Lung (tissue), 12 donors: Measurements from ENCODE around the gene STK25. TPM values are rescaled to one million over a fixed set of nuclear protein-coding genes. Genes with fewer than 3 reads are reported as not detected.
A peak's percentile ranks its signal among the peaks of the same experiment; 100 is the strongest.

Experiments used
- ATAC-seq: fragments of 200-7000 bp; cut with Tn5 transposase; one replicate; pipeline ENCODE4 v1.9.1; 2020; ENCODE audit warnings: moderate number of reproducible peaks; ENCODE audit not compliant: insufficient read depth, low FRiP score
- DNase-seq, 3 donors: peaks; one replicate each; pipeline ENCODE4 v3.0.0-alpha.2; 2013 to 2017
- H3K27ac ChIP-seq, 2 donors: one replicate each; pipeline ENCODE4 v1.5.1; 2013; ENCODE audit warnings: mild to moderate bottlenecking in 2 of 2, moderate library complexity in 2 of 2, control low read depth in 1 of 2, inconsistent platforms in 1 of 2, low read depth in 1 of 2, low read length in 1 of 2
- H3K27me3 ChIP-seq, 3 donors: one replicate each; pipeline ENCODE4 v1.5.1; 2013; ENCODE audit warnings: low read length in 2 of 3; ENCODE audit not compliant: control insufficient read depth in 3 of 3, insufficient read depth in 3 of 3
- H3K36me3 ChIP-seq, 4 donors: one replicate each; pipeline ENCODE4 v1.5.1; 2013; ENCODE audit warnings: low read length in 4 of 4, mild to moderate bottlenecking in 1 of 4, moderate library complexity in 1 of 4; ENCODE audit not compliant: control insufficient read depth in 4 of 4, insufficient read depth in 4 of 4
- H3K4me1 ChIP-seq, 5 donors: one replicate each; pipeline ENCODE4 v1.5.1; 2013; ENCODE audit warnings: low read length in 5 of 5, mild to moderate bottlenecking in 2 of 5, moderate library complexity in 1 of 5; ENCODE audit not compliant: control insufficient read depth in 5 of 5, insufficient read depth in 5 of 5
- H3K4me3 ChIP-seq: one replicate; pipeline ENCODE4 v1.5.1; 2013; ENCODE audit warnings: mild to moderate bottlenecking, control low read depth, moderate library complexity
- H3K9ac ChIP-seq, 2 donors: one replicate each; pipeline ENCODE4 v1.5.1; 2013; ENCODE audit warnings: low read length in 2 of 2, control low read depth in 1 of 2; ENCODE audit not compliant: insufficient read depth in 1 of 2
- H3K9me3 ChIP-seq, 4 donors: one replicate each; pipeline ENCODE4 v1.5.1; 2013; ENCODE audit warnings: low read length in 3 of 4, mild to moderate bottlenecking in 1 of 4, moderate library complexity in 1 of 4; ENCODE audit not compliant: control insufficient read depth in 4 of 4, insufficient read depth in 3 of 4
- CTCF ChIP-seq: IDR thresholded peaks from 2 replicates; pipeline ENCODE4 v1.5.1; 2012; ENCODE audit warnings: mild to moderate bottlenecking; ENCODE audit errors: control extremely low read depth, extremely low read depth
- WGBS, 2 donors: extraction: QIAGEN DNeasy Blood & Tissue Kit; methylation state at CpG; one replicate each; pipeline ENCODE4 v1.1.7; 2013; 5-methylcytosine and 5-hydroxymethylcytosine counted together
- polyA plus RNA-seq, 2 donors: library from polyadenylated mRNA; stranded (reverse); fragments of 200-250 nt; gene quantifications; one replicate each; pipeline ENCODE4 v1.2.1, GENCODE V29; 2013
- total RNA-seq, 2 donors: library from RNA; depleted of rRNA in 1 of 2; stranded (reverse); fragments of >200 nt in 1 of 2; gene quantifications; one replicate each; pipeline ENCODE4 v1.2.1, GENCODE V29; 2014 to 2021
- donor health status: control.
- donor health status: control.
- donor health status: Bipolar disorder and iron deficiency.
- donor health status: healthy.
- donor health status: DM: yes; HTN: yes; CAD: no.

STK25 gene
- total and polyA plus RNA-seq, 4 donors, result 126 to 182 (median 136) TPM

- Histone ChIP-seq H3K27ac (no peak overlapping the region), H3K9me3 (peaks cover 0 to 3% (median 0%) of the 10 kb centered on the region in 4 donors), H3K9ac (no peak overlapping the region), H3K27me3 (peaks cover 0 to 3% (median 0%) of the 10 kb centered on the region in 3 donors), H3K36me3 (no peaks in the 10 kb centered on the region), H3K4me3 (no peak overlapping the region), H3K4me1 (peaks cover 0 to 62% (median 31%) of the 10 kb centered on the region in 5 donors)
- whole genome bisulfite sequencing, 2 donors, result 88 to 89% methylated on average over 3 of the region's 3 CpGs
- DNase-seq (no peak), ATAC-seq (no peak)
- TF ChIP-seq CTCF, result no peak
Measured at GRCh38 chr2:241548451-241548835, 40.1 kb upstream of the STK25 start.

- WGBS, 2 donors, result 89 to 93% methylated on average over 16 of the region's 16 CpGs
- H3K36me3 ChIP-seq, result no peaks in the 10 kb centered on the region
- H3K4me3 ChIP-seq, result no peak overlapping the region
- no peak overlapping the region for H3K9ac ChIP-seq
- H3K27me3 ChIP-seq, result peaks cover 0 to 3% (median 0%) of the 10 kb centered on the region in 3 donors
- no peak for TF ChIP-seq CTCF
- no peak overlapping the region for H3K27ac ChIP-seq
- peaks cover 0 to 3% (median 0%) of the 10 kb centered on the region in 4 donors for H3K9me3 ChIP-seq
- peaks cover 0 to 62% (median 31%) of the 10 kb centered on the region in 5 donors for H3K4me1 ChIP-seq
- ATAC-seq (no peak), DNase-seq (no peak)
Measured at GRCh38 chr2:241547781-241548450, 39.5 kb upstream of the STK25 start.

GRCh38 chr2:241546771-241547498 lies 38.6 kb upstream of the STK25 start:
- peaks cover 0 to 3% (median 0%) of the 10 kb centered on the region in 4 donors for H3K9me3 ChIP-seq
- TF ChIP-seq CTCF, result no peak
- WGBS, 2 donors, result 23 to 34% methylated on average over 25 of the region's 25 CpGs
- no peak overlapping the region for H3K27ac ChIP-seq
- H3K4me1 ChIP-seq, result peaks cover 0 to 57% (median 31%) of the 10 kb centered on the region in 5 donors
- no peak overlapping the region for H3K9ac ChIP-seq
- DNase-seq (peak; percentile 72 to 81 (median 80)), ATAC-seq (no peak)
- H3K36me3 ChIP-seq, result no peaks in the 10 kb centered on the region
- peaks cover 0 to 9% (median 0%) of the 10 kb centered on the region in 3 donors for H3K27me3 ChIP-seq
- H3K4me3 ChIP-seq, result no peak overlapping the region
